ENCODE data around the gene ACAN.

GRCh38 chr15:88902846-88903245 lies 99.6 kb downstream of the ACAN start:
- TF ChIP-seq, protein P1, sequence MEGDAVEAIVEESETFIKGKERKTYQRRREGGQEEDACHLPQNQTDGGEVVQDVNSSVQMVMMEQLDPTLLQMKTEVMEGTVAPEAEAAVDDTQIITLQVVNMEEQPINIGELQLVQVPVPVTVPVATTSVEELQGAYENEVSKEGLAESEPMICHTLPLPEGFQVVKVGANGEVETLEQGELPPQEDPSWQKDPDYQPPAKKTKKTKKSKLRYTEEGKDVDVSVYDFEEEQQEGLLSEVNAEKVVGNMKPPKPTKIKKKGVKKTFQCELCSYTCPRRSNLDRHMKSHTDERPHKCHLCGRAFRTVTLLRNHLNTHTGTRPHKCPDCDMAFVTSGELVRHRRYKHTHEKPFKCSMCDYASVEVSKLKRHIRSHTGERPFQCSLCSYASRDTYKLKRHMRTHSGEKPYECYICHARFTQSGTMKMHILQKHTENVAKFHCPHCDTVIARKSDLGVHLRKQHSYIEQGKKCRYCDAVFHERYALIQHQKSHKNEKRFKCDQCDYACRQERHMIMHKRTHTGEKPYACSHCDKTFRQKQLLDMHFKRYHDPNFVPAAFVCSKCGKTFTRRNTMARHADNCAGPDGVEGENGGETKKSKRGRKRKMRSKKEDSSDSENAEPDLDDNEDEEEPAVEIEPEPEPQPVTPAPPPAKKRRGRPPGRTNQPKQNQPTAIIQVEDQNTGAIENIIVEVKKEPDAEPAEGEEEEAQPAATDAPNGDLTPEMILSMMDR (IDR thresholded peaks at IDR 0.05) = no peak
- TF ChIP-seq POLR2A (IDR thresholded peaks at IDR 0.05) = no peak

Measured in uterus (tissue), 2 donors.